HPDE6-E6E7 (cell line): ENCODE measurements around the gene PSMA7.
"Not testable (repeated sequence)": the region's sequence is repeated elsewhere in the genome, so short reads cannot be mapped to it uniquely, and the experiment has no call there.

ENCODE experiments used
- DNase-seq: peaks from one replicate; pipeline ENCODE4 v3.0.0; 2011; ENCODE audit warnings: missing footprints; ENCODE audit errors: extremely low spot score

The PSMA7 gene

GRCh38 chr20:62119591-62120364 lies 23.4 kb downstream of the PSMA7 start:
- no peak for DNase-seq

GRCh38 chr20:62119115-62119514 lies 24.1 kb downstream of the PSMA7 start:
- DNase-seq: no peak

GRCh38 chr20:62118113-62119043 lies 24.8 kb downstream of the PSMA7 start:
- DNase-seq: no peak

- no peak for DNase-seq
Observed at GRCh38 chr20:62117658-62118057, 25.5 kb downstream of the PSMA7 start.

GRCh38 chr20:62117362-62117646 lies 25.9 kb downstream of the PSMA7 start:
- DNase-seq: no peak

- DNase-seq: no peak
Observed at GRCh38 chr20:62116558-62117361, 26.4 kb downstream of the PSMA7 start.

- not testable (repeated sequence) for DNase-seq
Observed at GRCh38 chr20:62115800-62116407, 27.3 kb downstream of the PSMA7 start.

- DNase-seq: no peak
Observed at GRCh38 chr20:62114894-62115293, 28.3 kb downstream of the PSMA7 start.

- DNase-seq: no peak
Observed at GRCh38 chr20:62112368-62112767, 30.8 kb downstream of the PSMA7 start.

GRCh38 chr20:62111148-62111547 lies 32.0 kb downstream of the PSMA7 start:
- no peak for DNase-seq

- DNase-seq: no peak
Observed at GRCh38 chr20:62105592-62105991, 37.6 kb downstream of the PSMA7 start.

GRCh38 chr20:62104791-62105345 lies 38.3 kb downstream of the PSMA7 start:
- DNase-seq: no peak

GRCh38 chr20:62104234-62104789 lies 38.9 kb downstream of the PSMA7 start:
- no peak for DNase-seq

GRCh38 chr20:62103508-62104233 lies 39.5 kb downstream of the PSMA7 start:
- no peak for DNase-seq

- no peak for DNase-seq
Observed at GRCh38 chr20:62101078-62101477, 42.1 kb downstream of the PSMA7 start.

GRCh38 chr20:62097881-62098407 lies 45.2 kb downstream of the PSMA7 start:
- no peak for DNase-seq

- DNase-seq: no peak
Observed at GRCh38 chr20:62096421-62097380, 46.5 kb downstream of the PSMA7 start.

- no peak for DNase-seq
Observed at GRCh38 chr20:62089393-62089792, 53.8 kb downstream of the PSMA7 start.
